Transverse colon (tissue), 4 donors: Measurements from ENCODE around the gene DIP2A.

Experiments
- CTCF ChIP-seq, 5 experiments: fragments of 200-600 bp in 3 of 5; fragments of 450-650 bp in 2 of 5; sonication (generic) in 3 of 5; IDR thresholded peaks; 1 replicate in 2 of 5; 2 replicates in 3 of 5; pipeline ENCODE4 v1.5.1; 2016 to 2017; ENCODE audit warnings: antibody characterized with exemption in 5 of 5, inconsistent platforms in 3 of 5, mild to moderate bottlenecking in 2 of 5, moderate library complexity in 1 of 5
- POLR2A ChIP-seq: fragments of 450-650 bp; IDR thresholded peaks from one replicate; pipeline ENCODE4 v1.6.1; 2016; ENCODE audit warnings: antibody characterized with exemption, mild to moderate bottlenecking, moderate library complexity
- POLR2AphosphoS5 ChIP-seq, 3 donors: sonication (generic); formaldehyde crosslinking; IDR thresholded peaks; one replicate each; pipeline ENCODE4 v1.6.1; 2016; ENCODE audit warnings: antibody characterized with exemption in 3 of 3

- TF ChIP-seq CTCF (IDR thresholded peaks at IDR 0.05) (no peak), POLR2AphosphoS5 (IDR thresholded peaks at IDR 0.05) (no peak), POLR2A (no peak)
These were observed 110.4 kb downstream of the DIP2A start for GRCh38 chr21:46569081-46569480.
